Measurements from ENCODE around the gene AASDH.

DNA sequence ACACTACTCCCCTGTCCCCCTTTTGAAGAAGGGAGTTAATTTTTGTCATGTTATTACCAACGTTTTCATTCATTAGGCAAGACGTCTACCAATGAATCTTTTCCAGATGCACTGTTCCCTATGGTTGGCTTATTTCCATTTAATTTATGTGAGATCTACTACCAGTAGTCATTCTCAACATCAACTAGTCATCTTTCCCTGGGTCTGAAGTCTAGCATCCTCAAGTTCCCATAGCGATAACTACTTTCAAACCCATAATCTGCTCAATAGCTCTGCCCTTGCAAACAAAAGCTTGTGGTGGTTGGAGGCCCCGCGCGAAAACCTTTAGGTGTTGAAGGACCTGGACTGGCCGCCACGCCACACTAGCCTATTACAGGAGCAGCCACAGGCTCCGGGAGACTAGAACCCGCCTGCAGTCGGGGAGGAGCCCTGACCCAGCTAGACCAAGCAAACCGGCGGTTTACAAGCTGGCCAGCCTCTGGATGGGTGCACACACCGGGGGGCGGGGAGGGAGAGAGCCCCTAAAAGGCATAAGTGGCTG, 47.4 kb upstream of the AASDH start:
- TF ChIP-seq, protein P1, sequence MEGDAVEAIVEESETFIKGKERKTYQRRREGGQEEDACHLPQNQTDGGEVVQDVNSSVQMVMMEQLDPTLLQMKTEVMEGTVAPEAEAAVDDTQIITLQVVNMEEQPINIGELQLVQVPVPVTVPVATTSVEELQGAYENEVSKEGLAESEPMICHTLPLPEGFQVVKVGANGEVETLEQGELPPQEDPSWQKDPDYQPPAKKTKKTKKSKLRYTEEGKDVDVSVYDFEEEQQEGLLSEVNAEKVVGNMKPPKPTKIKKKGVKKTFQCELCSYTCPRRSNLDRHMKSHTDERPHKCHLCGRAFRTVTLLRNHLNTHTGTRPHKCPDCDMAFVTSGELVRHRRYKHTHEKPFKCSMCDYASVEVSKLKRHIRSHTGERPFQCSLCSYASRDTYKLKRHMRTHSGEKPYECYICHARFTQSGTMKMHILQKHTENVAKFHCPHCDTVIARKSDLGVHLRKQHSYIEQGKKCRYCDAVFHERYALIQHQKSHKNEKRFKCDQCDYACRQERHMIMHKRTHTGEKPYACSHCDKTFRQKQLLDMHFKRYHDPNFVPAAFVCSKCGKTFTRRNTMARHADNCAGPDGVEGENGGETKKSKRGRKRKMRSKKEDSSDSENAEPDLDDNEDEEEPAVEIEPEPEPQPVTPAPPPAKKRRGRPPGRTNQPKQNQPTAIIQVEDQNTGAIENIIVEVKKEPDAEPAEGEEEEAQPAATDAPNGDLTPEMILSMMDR (optimal IDR thresholded peaks at IDR 0.05 in 1 of 3, IDR thresholded peaks at IDR 0.05 in 1 of 3, conservative IDR thresholded peaks at IDR 0.05 in 1 of 3; ENCODE audit: extremely low read depth in 1 of 3, insufficient read depth in 2 of 3, low read length in 3 of 3), result no peak
- TF ChIP-seq EZH2 (IDR thresholded peaks at IDR 0.05; ENCODE audit: low read length), result no peak
